GM19328 (cell line): ENCODE results near the gene LIN28A.

Experiments
- ATAC-seq: cut with Tn5 transposase; IDR thresholded peaks from one replicate; pipeline ENCODE4 v1.9.1; 2021; ENCODE audit warnings: mild to moderate bottlenecking, moderate library complexity; ENCODE audit not compliant: unreplicated experiment

Gene LIN28A

DNA sequence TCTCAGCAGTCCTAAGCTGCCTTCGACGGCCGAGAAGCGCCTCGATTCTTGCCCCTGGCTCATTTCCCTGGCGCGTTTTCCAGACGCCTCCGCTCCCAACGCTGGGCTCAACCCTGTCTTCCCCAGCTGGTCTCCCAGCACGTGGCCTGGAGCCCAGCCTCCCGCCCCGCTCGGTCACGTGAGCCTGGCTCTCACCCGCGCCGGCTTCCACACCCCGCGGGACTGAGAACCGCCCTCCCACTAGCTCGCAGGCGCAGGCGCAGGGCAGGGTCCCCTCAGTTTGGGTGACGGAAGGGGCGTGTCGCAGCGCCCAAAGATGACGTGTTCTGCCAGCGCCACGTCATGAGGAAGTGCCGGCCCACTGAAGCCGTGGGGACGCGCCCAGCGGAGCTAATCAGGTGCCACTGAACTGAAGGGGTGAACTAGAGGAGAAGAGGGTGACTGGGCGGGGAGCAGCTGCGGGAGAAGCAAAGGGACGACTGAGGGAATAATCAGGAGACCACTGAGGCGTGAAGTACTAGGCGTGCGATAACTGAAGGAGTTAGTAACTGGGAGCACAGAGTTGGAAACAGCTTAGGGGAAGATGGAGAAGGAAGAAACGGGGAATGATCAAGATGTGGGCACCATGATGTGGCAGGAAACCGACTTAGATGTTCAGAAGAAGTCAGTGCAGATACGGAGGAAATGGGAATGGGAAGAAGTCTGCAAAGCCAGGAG is 21.5 kb downstream of the LIN28A start, which contains the start of gene DHDDS:
Gene DHDDS, plus strand, starts transcription at position 343 of the 717 bp plus-strand sequence. CDS start 625 bp downstream, outside the sequence.
- peak; percentile 95 for ATAC-seq

DNA sequence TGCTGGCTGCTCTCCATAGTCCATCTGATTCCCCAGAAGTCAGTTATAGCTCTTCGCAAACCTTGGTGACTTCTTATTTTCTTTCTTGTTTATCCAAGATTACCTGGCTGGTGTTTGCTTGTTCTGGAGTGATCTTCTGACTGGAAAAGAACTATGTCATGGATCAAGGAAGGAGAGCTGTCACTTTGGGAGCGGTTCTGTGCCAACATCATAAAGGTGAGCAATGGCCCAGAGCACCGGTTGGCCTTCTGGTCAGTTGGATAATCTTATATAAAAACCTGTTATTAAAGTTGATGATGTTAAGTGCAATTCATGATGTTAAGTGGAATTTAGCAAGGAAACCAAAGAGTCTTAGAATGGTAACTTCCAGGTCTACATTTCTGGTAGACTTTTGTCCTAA is 22.2 kb downstream of the LIN28A start:
- ATAC-seq: no peak

DNA sequence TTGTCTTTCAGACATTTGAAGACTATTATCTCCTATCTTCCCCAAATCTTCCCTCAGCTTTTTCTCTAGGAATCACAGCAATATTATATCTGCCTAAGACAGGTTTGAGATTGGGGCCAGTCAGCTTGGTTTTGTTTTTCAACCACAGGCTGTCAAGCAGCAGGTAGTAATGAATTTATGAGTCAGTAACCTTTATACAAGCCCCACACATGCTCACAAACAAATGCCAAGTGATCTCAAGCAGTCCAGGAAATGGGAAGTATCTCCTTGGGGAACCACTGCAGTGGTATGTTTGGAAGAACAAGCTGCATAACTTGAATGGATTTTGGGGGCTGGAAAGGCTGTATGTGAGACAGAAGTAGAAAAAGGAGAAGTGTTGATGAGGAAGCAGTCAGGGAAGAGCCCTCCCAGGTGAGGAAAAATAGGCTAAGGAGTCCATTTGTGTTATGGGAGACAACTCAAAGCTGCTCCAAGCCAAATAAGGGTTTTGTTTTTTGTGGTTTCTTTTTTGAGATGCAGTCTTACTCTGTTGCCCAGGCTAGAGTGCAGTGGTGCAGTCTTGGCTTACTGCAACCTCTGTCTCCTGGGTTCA is 23.6 kb downstream of the LIN28A start:
- no peak for ATAC-seq

DNA sequence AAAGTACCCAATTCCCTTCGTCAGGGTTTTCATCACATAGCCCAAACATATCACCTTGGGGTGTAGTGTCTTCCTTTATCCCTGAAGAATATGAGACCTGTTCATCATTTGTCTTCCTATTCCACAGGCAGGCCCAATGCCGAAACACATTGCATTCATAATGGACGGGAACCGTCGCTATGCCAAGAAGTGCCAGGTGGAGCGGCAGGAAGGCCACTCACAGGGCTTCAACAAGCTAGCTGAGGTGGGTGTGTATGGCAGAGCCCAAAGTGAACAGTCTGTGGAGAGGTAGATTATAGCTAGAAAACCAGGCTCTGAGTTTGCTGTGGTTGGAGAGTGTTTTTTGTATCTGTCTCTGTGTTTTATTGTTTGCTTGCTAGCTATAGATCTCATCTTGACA is 27.4 kb downstream of the LIN28A start:
- no peak for ATAC-seq

DNA sequence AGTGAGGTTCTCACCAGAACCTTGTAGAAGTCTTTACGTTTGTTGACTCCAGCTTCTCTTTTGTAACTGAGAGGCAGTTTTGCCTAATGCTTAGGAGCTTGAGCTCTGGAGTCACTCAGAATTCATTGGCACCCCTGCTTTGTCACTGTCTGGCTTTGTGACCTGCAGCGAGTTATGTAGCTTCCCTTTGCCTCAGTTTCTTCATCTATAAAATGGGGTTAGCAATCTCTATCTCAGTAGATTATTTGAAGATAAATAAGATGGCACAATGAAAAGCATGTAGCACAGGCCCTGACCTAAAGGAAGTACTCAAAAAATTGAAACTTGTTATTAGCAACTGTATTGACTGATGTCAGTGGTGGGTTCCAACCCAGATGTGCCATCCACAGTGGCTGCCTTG is 29.6 kb downstream of the LIN28A start:
- no peak for ATAC-seq

DNA sequence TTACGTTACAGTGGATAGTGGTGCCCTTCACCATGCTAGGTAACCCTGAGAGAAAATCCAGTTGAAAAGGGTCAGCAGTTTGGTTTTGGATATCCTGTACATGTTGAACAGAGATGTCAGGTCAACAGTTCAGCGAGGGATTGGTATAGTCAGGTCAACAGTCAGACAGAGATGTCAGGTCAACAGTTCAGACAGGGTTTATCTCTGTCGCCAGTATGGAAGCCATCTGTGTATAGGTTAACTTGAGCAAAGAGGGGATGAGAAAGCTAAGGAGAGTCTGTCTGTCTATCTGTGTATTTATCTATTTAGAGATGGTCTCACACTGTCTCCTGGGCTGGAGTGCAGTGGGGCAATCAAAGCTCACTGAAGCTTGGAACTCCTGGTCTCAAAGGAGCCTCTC is 39.3 kb downstream of the LIN28A start:
- no peak for ATAC-seq

DNA sequence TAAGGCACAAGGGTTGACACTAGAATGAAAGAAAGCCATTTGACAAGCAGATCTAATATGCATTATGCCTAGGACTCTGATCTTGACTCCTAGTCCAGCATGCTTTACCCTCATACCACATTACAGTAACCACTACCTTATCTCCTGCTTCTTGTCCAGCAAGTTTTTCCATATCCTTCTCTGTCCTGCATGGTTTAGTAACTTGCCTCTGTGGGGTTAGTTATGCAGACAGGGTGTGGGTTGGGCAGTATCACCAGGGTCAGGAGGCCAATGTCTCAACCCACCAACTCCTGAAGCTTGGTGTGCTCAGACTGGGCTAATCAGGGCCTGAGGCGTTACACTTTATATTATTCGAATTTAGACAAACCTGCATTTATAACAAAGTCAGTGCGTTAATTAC is 40.3 kb downstream of the LIN28A start:
- no peak for ATAC-seq

DNA sequence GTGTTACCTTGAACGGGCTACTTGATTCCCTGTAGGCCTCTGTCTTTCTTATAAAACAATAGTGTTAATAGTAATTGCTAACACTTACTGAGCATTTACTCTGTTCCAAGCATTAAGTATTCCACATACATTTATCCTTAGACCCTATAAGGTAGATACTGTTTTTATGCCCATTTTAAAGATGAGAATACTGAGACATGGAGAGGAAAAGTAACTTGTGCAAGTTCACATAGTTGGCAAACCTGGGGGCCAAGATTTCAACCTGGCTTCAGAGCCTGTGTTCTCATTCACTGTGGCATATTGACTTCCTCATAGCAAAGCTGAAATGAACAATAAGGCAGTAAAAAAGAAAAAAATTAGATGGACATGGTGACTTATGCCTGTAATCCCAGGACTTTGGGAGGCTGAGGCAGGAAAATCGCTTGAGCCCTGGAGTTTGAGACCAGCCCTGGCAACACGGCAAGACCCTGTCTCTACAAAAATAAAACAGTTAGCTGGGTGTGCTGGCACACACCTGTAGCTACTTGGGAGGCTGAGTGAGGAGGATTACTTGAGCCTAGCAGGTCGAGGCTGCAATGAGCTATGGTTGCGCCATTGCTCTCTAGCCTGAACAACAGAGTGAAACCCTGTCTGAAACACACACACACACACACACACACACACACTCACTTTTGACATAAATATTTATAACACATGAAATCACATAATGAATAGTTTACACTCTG is 42.0 kb downstream of the LIN28A start:
- ATAC-seq: no peak

DNA sequence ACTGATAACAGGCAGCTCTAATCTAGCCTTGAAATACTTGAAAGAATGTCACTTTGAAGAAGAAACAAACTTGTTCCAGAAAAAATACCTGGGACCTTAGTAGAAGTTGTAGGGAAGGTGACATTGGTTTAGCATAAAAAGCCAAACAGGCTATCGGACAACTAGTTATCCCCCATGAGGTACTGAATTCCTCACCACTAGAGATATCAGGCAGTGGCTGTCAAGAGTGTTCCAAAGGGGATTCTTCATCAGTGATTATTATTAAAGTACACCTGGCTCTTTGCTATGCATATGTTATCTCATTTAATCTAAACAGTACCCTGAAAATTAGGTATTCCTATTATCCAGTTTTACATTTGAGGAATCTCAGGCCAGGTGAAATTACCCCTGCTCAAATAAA is 48.5 kb downstream of the LIN28A start:
- no peak for ATAC-seq

DNA sequence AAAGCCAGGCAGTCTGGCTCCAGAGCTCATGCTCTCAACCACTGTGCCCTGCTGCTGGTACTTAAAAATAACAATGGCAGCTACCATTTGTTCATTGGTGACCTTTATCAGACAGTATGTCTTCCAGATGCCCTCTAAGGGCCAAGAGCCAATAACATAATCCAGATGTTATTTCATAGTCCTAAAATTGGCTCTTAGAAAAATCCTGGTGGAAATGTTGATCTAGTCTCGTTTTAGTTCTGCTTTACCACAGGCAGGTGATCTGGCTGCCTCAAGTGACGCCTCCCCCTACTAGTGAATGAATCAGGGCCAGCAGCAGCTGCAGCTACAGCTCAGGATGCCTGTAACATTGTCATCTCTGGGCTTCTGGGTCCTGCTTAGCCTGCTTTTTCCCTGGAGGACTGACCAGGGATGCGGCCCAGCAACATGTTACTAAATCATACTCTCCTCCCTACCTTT is 49.0 kb downstream of the LIN28A start:
- ATAC-seq: no peak

DNA sequence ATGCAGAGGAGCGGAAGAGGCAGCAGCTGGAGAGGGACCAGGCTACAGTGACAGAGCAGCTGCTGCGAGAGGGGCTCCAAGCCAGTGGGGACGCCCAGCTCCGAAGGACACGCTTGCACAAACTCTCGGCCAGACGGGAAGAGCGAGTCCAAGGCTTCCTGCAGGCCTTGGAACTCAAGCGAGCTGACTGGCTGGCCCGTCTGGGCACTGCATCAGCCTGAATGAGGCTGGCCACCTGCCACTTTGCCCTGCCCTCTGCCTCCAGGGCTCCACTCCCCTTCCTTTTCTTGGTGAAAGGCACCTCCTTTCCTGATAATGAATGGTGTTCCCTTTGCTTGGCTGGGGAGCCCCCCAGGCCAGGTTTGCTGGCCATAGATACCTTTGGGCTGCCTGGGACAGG is 58.3 kb downstream of the LIN28A start:
- no peak for ATAC-seq

DNA sequence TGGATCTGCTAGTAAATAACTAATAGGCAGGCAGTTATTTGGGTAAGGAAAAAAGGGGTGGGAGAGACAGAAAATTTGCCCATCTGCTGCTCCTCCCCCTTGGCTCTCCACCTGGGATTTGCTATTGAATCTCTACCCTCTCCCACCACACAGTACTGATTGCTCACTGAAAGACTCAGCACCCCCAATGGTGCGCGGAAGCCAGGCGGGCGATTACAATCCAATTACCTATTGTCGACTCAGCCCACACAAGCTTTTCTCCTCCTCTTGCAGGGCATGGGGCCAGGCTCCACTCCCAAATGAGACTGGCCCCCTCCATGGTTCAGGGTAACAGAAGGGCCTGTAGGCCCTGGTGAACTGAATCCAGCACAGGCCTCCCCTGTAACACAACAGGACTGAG is 58.9 kb downstream of the LIN28A start:
- no peak for ATAC-seq

DNA sequence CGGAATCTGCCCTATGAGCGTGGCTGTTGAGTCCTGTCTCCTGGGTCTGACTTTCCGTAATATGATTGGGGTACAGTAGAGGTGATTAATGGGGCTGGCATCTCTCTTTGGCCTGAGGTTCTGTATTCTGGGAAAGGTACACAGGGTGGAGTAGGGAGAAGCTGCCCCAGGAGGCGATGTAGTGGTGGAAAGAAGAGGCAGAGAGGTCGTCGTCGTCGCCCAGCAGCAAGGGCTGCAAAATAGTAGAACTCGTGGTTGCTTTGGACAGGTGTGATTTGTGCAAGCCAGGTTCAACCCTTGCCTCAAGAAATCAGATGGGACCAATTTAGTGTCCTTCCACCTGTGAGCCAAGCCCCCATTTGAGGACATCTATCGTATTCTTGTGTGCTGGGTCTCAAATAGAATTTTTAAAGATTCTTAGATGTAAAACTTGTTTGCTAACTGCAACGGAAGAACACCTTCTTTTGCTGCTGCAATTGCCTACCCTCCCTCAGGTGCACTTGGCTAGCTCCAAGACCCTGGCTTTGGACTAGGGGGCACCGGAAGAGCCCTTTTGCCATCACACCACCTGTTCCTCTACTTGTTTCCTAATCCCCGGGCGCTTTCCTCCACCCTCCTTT is 60.4 kb downstream of the LIN28A start:
- no peak for ATAC-seq

DNA sequence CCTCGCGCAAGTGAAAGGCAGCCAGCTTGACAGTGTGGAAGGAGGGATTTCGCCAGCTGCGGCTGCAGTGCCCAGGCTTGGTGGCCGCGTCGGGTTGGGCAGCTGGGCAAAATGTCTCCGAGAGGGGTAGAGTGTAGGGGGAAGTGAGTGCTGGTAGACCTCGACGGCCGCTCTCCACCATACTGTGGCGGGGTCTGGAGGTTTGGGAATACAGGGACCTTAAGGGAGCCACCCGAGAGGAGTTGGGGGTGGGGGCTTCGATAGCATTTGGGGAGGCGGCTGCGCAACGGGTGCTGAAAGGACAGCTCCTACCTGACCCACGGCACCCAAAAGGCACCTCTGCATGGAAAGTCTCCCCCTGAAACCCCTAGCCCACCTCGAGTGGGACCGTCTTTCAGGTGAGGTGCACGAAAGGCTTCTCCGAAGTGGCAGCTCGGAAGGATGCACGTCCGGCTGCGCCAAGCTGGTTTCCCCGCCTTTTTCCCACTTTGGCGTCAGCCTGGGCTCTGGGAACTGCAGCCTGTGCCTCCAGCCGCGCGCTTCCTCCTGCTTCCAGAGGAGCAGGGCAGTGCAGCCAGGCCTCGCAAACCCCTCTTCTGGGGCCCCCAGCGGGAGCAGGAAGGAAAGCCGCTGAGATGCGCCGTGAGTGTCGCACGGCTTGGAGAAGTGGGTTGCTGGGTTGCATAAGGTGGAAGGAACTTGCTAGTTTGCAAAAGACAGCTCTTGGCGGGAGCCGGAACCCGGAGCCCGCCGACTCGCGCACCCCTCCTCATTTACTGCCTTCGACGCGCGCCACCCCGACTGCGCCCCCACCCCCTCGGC is 61.1 kb downstream of the LIN28A start:
- peak; percentile 3 for ATAC-seq

DNA sequence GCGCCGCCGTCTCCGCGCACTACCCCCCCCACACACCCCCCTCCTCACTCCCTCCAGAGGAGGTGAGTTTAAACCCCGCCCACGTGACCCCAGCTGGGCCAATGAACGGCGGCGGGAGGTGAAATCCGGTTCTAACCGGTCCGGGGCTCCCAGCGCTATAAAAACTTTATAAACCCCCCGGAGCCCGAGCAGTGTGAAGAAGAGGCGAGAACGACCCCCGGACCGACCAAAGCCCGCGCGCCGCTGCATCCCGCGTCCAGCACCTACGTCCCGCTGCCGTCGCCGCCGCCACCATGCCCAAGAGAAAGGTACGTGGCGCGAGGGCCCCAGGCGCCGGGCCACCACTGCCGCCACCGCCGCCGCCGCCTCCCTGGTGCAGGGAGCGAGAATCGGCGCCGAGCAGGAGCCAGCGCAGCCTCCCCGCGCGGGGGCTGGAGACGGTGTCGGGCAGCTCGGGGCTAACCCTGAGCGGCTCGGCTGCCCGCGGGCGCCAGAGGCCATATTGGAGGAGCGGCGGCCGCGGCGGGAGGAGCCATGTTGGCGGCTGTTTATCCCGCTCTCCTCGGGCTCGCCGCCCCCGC is 61.8 kb downstream of the LIN28A start, which contains the start of gene HMGN2:
Gene HMGN2, plus strand, starts transcription at position 121 of the 581 bp plus-strand sequence. Its CDS starts 173 bp downstream, at position 294.
- peak; percentile 37 for ATAC-seq

DNA sequence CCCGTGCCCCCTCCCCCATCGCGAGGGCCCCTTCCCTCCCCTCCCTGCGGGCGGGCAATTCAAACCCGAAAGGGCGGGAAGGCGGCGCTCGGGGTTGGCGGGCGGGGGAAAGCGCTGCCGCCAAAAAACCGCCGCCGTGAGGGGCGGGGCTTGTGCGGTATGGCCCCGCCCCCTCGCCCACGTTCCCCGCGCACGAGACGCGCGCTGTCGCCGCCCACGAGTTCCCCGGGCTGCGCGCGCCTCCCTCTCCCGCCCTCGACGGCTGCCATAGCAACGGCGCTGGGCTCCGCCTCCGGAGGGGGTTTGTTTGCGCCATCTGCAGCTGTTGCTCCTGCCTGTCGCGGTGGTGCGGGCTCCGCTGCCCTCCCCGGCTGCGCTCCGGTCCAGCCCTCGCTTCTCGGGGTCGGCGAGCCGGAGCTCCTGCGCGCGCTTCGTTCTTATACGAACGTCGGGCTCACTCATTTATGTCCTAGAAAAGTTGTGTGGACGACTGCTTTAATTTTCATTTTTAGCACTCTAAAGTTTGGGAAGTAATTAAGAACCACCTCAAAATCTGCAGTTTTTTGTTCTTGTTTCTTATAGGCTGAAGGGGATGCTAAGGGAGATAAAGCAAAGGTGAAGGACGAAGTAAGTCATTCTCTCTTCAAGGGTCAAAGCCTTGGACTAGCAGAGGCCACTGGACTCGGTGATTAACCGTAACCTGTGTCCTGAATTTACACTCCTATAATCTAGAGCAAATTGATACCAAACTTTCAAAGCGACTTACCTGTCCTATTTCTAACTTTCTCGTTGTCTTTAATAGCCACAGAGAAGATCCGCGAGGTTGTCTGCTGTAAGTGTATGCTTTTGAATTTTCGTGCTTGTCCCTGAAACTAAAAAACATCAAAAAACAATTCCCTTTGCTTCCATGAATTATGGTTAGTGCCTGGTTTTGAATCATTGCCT is 62.6 kb downstream of the LIN28A start:
- peak; percentile 59 for ATAC-seq

DNA sequence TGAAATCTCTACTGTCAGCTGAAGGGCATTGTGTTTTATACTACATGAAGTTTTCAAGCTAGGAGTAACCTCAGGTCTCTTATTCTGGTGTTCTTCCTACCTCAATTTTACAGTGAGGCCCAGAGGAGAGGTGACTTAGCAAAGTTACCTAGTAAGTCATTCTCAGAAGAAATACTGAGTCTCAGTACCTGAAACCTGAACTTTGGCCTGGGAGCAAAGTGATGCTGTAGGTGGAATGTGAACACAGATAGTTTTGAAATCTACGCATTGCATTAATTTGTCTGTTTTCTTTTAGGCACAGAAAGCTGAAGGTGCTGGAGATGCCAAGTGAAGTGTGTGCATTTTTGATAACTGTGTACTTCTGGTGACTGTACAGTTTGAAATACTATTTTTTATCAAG is 64.2 kb downstream of the LIN28A start:
- ATAC-seq: no peak

DNA sequence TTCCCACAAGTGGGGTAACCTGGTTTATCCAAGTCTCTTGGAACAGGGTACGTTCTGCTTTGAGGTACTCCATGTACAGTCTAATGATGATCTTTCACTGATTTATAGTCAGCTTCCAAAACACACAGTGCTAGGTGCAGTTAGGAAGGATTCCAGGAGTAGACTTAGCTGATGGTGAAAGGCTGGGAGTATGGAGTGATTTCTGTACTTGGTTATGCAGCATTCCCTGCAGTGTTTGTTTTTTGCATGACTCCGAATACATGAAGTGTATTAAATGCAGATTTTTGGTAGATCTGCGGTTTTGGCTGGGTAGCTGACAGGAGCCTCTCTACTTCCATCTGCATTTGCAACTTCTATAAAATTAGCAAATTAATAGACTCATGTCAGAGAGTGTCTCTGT is 65.4 kb downstream of the LIN28A start:
- ATAC-seq: no peak

DNA sequence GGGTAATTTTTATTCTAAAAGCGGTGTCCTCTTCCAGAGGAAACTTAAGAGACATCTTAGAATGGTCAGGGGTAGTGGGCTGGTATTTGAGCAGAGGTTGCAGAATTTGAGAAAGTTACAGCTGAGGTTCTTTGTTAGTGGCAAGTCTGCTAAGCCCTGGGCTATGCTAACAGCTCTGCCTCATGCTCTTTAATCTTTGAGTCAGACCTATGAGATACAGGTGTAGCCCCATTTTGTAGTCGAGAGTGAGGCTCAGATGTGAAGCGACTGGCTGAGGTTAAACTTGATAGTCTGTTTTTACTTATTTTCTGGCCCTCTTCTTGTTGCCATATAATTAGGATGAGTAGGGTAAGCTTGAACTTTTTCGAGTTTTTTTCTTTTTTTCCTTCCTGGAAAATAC is 66.3 kb downstream of the LIN28A start:
- no peak for ATAC-seq
